T1000 (cell line): ENCODE measurements around the gene KCNH2.

Experiments used
- DNase-seq: peaks from one replicate; lab custom pipeline; 2025; ENCODE audit warnings: mixed read lengths; lab: John Stamatoyannopoulos, UW

Gene KCNH2

DNA sequence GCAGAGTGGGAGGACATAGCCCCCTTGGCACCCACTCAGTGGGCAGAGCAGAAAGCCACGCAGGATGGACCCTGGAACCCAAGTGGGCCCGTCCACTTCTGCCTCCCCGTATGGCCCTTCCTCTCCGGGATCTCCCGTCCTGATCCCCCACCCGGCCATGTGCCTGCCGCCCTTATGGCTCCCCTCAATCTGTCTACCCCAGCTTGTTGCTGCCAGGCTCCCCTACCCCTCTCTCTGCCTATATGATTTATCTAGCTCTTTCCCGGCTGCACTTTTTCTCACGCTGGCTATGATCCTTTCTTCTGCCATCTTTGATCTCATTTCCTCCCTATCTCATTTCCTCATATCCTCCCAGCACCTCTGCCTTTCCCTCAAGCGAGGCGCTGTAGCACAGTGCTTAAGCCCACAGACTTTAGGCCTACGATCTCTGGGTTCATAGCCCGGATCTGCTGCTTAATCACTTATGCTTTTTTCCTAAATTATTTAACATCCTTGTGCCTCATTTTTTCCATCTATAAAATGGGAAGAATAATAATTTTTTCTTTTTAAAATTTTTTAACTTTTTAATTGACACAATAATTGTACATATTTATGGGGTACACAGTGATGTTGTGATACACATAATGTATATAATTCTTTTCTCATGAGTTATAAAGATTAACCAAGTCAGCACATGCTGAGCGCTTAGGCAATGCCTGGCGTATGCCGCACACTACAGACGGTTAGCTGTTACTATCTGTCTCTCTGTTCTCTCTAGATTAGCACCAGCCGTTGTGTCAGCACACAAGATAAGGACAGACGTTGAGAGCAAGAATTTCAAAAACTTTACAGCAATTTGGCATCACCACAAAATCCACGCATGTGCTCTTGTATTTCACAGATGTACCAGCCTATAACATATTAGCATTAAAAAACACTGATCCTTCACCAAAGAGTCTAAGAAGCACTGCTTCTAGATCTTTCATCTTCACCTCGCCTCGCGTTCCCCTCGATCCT, 18.1 kb downstream of the KCNH2 start:
- DNase-seq, result no peak

- DNase-seq, result no peak
Measured at GRCh38 chr7:150959081-150959480, 19.0 kb downstream of the KCNH2 start.

DNA sequence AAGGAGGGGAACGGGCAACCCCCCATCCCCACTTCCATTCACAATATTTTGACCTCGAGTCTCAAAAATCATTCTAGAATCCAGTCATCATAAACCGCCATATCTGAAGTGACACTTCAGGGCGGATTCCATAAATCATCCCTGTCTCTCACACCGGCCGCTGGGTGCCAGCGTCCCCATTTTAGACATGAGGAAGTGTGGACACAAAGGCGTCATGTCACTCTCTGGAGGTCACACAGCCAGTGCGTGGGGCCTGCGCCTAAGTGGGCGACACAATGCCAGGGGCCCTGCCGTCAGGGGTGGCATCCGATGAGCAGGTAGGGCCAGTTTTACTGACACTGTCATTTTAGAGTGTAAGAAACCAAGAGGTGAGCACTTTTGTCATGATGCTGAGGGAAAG, 19.5 kb downstream of the KCNH2 start:
- DNase-seq, result no peak

GRCh38 chr7:150958062-150958552, 20.0 kb downstream of the KCNH2 start:
- no peak for DNase-seq

- DNase-seq, result no peak
Measured at GRCh38 chr7:150957133-150958020, 20.7 kb downstream of the KCNH2 start.

GRCh38 chr7:150956395-150957132, 21.6 kb downstream of the KCNH2 start:
- no peak for DNase-seq

DNA sequence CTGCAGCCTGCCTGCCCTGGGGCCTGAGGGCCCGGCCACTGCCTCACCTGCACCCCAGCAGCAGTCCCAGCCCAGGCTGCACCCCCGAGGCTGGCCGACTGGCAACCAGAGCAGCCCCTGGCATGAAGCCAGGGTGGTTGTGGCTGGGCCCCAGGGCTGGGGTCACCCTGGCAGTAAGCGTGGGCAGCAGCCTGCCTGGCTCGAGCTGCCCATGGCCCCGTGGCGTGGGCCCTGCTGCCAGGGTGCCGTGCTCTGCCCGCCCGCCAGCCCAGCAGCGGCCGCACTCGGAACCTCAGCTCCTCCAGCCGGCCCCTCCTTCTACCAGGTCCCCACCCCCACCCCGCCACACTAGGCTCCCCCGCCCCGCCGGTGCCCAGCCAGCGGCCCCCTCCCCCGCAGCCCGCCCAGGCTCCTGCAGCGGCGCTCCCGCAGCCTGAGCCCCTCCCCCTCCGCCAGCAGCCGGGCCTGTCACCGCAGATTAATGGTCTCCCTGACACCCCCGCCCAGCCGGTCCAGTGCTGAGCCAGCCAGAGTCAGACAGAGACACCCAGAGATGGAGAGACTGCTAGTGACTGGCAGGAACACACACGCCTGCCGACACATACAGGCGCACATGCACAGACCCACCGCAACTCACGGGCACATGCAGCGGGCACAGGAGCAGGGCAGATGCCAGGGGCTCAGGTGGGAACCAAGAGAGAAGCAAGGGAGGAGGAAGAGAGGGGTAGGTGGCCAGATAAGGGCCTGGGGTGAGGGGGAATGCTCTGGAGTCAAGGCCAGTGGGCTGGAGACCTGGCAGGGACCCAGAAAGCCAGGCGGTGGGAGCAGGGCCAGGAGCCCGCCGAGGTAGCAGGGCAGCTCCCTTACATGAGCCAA, 22.4 kb downstream of the KCNH2 start:
- DNase-seq, result no peak

- DNase-seq, result no peak
Measured at GRCh38 chr7:150954986-150955518, 23.1 kb downstream of the KCNH2 start.

- no peak for DNase-seq
Measured at GRCh38 chr7:150954201-150954985, 23.7 kb downstream of the KCNH2 start.

DNA sequence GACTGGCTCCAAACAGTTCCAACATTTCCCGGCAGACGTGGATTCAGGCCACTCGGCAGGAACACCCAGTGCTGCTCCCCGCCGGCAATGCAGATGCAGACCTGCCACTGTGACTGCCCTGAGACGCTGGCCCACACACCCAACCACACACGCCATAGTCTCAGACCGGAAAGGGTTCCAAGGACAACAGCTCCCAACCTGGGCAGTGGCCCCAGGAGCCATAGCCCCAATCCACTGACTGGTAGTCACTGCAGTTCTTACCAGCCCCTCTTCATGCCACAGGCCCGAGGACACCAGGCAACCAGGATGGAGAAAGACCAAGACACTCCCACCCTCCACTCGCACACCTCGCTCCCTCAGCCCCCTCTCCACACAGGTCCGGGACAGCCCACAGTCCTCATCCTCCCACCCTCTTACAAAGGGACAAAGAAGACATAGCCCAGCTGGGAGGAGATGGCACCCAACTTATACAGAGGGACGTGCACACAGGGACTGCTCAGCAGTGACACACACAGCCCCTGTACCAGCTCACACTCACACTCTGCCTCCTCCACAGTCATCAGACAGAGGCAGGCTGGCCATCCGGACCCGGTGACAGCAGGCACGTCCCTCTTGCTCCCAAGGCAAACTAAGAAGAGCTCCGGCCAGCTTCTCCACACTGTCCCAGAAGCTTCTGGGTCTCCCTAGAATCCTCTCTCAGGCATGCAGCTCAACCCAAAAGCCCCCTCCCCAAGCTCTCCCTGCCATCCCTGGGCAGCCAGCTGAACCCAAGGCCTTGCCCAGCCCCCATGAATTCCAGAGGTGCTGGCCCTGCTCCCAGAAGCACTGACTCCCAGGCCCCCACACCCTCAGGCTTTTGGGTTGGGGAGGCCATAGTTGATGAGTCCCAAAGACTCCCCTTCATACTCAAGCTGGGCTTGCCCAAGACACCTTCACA, 24.8 kb downstream of the KCNH2 start:
- no peak for DNase-seq

DNA sequence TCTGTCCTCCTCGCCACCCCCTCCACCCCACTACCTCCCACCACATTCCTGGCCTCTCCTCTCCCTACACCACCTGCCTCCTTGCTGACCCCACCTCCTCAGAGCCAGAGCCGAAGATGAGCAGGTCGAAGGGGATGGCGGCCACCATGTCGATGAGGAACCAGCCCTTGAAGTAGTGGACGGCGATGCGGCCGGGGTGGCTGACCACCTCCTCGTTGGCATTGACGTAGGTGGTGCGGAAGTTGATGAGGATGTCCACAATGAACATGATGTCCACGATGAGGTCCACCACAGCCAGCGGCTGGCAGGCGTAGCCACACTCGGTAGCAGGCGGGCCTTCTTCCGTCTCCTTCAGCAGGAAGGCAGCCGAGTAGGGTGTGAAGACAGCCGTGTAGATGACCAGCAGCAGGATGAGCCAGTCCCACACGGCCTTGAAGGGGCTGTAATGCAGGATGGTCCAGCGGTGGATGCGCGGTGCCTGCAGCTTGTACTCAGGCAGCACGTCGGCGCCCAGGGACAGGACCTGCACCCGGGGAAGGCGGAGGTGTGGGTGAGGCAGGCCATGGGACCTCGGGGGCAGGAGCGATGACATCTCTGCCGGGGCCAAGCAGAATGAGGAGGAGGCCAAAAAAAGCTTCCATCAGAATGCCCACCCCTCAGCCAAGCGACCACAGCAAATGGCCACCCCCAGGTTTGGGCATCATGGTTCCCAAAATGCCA, 25.6 kb downstream of the KCNH2 start:
- no peak for DNase-seq

DNA sequence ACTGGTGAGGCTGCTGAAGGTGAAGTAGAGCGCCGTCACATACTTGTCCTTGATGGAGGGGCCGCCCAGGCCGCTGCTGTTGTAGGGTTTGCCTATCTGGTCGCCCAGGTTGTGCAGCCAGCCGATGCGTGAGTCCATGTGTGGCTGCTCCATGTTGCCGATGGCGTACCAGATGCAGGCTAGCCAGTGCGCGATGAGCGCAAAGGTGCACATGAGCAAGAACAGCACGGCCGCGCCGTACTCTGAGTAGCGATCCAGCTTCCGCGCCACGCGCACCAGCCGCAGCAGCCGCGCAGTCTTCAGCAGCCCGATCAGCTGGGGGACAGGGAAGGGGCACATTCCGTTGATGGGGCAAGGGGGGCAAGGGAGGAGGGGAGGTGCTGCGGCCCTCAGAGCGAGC, 26.6 kb downstream of the KCNH2 start:
- DNase-seq, result no peak

DNA sequence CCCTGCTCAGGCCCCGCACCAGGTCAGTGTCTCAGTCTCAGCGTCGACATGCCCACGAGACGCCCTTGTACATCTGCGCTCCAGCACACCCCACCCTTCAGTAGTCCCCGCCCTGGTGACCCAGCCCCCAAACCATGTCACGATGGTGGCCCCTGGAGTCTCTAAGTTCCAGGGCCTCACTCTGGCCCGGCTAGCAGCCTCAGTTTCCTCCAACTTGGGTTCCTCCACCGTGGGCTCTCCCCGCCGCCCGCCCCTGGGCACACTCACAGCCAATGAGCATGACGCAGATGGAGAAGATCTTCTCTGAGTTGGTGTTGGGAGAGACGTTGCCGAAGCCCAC, 27.0 kb downstream of the KCNH2 start:
- no peak for DNase-seq

- no peak for DNase-seq
Measured at GRCh38 chr7:150950496-150951180, 27.5 kb downstream of the KCNH2 start.

- no peak for DNase-seq
Measured at GRCh38 chr7:150949971-150950491, 28.1 kb downstream of the KCNH2 start.

- no peak for DNase-seq
Measured at GRCh38 chr7:150949564-150949963, 28.6 kb downstream of the KCNH2 start.

DNA sequence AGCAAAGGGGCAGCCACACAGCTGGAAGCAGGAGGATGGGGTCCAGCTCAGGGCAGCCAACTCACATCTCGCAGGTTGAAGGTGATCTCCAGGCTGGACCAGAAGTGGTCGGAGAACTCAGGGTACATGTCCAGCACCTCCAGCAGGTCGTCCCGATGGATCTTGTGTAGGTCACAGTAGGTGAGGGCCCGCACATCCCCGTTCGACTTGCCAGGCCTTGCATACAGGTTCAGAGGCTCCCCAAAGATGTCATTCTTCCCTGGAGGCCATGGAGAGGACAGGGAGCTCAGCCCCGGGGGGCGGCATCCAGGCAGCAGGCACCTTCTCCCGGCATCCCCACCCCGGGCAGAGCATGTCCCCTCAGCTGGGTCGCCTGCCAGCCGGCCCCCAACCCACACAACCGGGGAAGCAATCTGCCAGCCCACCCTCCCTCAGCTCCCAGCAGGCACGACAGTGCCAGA, 29.3 kb downstream of the KCNH2 start:
- no peak for DNase-seq
